AG04450 (cell line): Measurements from ENCODE around the gene GOLT1A. TPM values are rescaled to one million over a fixed set of nuclear protein-coding genes. Genes with fewer than 3 reads are reported as not detected.

ENCODE experiments used
- CTCF ChIA-PET: fragments of 300-600, 350-600 bp; formaldehyde crosslinking; extraction: SDS; loops from one replicate; lab custom pipeline; 2022; ENCODE audit warnings: antibody characterized with exemption, inconsistent platforms; lab: Charles Lee
- POLR2A ChIA-PET: fragments of 350-600 bp; formaldehyde crosslinking; extraction: SDS; loops from one replicate; lab custom pipeline; 2021; ENCODE audit warnings: antibody characterized with exemption, inconsistent platforms; lab: Yijun Ruan, JAX
- DNase-seq: peaks from one replicate; pipeline ENCODE4 v3.0.0-alpha.2; 2011; ENCODE audit warnings: low read depth, low spot score
- H3K27ac ChIP-seq: one replicate; pipeline ENCODE4 v1.5.1; 2012; ENCODE audit warnings: low read depth, low read length, control low read depth
- H3K27me3 ChIP-seq: one replicate; pipeline ENCODE4 v1.6.0; 2012; ENCODE audit warnings: low read length; ENCODE audit not compliant: control insufficient read depth, insufficient read depth
- H3K4me3 ChIP-seq: 2 replicates; pipeline ENCODE4 v1.5.1; 2011; ENCODE audit warnings: mild to moderate bottlenecking, low read depth, low read length, control low read depth
- H3K9me3 ChIP-seq: 2 replicates; pipeline ENCODE4 v1.5.1; 2012; ENCODE audit warnings: low read length; ENCODE audit not compliant: control insufficient read depth, insufficient read depth
- CTCF ChIP-seq: IDR thresholded peaks from 2 replicates; pipeline ENCODE4 v1.5.1; 2011; ENCODE audit warnings: low read depth, low read length, control low read depth, inconsistent platforms
- polyA plus RNA-seq: library from polyadenylated mRNA; depleted of rRNA; stranded (reverse); fragments of >200 nt; gene quantifications from 2 replicates; pipeline ENCODE4 v1.2.3, GENCODE V29; 2011

Gene GOLT1A
- polyA plus RNA-seq, 1 experiment, result not detected

DNA sequence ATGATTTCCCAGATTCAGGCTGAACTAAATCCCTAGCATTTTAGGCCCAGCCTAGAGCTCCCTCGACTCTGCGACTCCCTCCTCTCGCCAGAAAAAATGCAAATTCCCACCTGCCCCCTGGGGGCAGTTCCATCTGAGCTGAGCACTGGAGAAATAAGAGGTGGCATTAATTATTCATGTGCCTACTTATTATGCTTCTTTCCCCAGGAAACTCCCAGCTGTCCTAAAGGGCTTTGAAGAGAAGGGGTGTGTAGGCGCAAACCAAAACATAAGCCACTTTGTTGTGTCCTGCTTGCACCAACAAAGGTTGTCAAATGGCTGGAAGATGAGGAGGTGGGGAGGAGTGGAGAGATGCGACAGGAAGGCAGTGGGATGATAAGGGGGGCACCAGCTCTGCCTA is 41.4 kb upstream of the GOLT1A start:
- no peak for DNase-seq
- no peak for TF ChIP-seq CTCF
- Histone ChIP-seq H3K9me3 (no peaks in the 10 kb centered on the region), H3K27ac (no peak overlapping the region), H3K27me3 (no peaks in the 10 kb centered on the region), H3K4me3 (no peak overlapping the region)
- ChIA-PET POLR2A (no interaction called here), CTCF (interaction anchor here (0.8 to 7.1 kb wide), 9 partner anchors 41 to 394 kb away, joined by 3 to 187 read pairs (median 6); partner anchors contain the start of genes GOLT1A and PLEKHA6)

DNA sequence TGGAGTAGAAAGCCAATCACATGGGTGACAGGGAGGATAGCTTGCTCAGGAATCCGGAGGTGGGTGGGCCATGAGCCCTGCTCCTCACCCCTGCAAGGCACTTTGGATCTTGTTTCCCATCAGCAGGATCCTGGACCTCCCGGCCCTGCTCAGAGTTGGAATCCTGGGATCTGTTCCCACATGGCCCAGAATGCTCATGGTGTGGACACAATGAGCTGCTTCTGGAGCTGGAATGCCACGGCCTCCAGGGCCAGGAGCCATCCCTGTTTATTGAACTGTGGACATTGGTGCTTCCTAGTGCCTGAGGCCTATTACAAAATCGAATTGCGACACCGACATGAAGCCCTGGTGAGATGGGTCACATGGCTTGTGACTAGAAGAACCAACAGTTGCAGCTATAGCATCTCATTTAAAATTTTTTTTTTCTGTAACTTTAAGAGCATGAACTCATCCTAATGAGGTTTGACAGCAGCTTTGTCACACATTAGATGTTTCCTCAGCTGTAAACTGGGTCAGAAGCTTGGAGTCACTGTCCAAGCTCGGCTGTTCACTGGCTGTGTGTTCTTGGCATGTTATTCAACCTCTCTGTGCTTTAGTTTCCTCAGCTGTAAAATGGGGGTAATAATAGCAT is 40.4 kb upstream of the GOLT1A start:
- POLR2A ChIA-PET, result interaction anchor here (0.6 to 1.1 kb wide), 2 partner anchors 43 to 396 kb away, joined by 3 to 6 read pairs; no protein-coding TSS in a partner anchor
- H3K4me3 ChIP-seq, result no peak overlapping the region
- no peaks in the 10 kb centered on the region for H3K9me3 ChIP-seq
- TF ChIP-seq CTCF, result no peak
- peak; percentile 24 for DNase-seq
- no peaks in the 10 kb centered on the region for H3K27me3 ChIP-seq
- no peak overlapping the region for H3K27ac ChIP-seq
- CTCF ChIA-PET, result interaction anchor here (0.7 to 7.1 kb wide), 12 partner anchors 33 to 393 kb away, joined by 3 to 187 read pairs (median 4); partner anchors contain the start of genes GOLT1A and PLEKHA6

- CTCF ChIA-PET, result no interaction called here
- Histone ChIP-seq H3K27ac (no peak overlapping the region), H3K27me3 (no peaks in the 10 kb centered on the region), H3K4me3 (no peak overlapping the region), H3K9me3 (no peaks in the 10 kb centered on the region)
- POLR2A ChIA-PET, result no interaction called here
- DNase-seq, result no peak
- no peak for TF ChIP-seq CTCF
Measured at GRCh38 chr1:204251926-204252689, 38.3 kb upstream of the GOLT1A start.

DNA sequence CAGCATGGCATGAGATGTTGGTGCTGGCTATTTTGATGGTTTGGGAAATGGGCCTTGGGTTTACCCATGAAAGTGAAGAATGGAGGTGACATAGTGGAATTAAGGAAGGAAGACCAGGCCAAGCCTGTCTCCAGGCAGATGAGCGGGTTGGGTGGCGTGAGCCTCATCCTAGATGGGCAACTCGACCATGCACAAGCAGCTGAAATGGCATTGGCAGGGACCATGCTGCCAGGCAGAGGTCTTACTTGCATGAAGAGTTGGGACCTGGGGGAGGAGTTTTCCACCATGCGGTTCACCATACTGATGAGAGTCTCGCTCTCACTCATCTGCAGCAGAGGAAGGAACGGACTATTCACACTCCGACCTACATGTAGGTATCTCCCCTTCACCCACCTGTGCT is 37.5 kb upstream of the GOLT1A start:
- CTCF ChIA-PET, result no interaction called here
- no peak for TF ChIP-seq CTCF

More for the DNA sequence above, 37.5 kb upstream of the GOLT1A start:
- no peak for DNase-seq
- Histone ChIP-seq H3K4me3 (no peak overlapping the region), H3K9me3 (no peaks in the 10 kb centered on the region), H3K27me3 (no peaks in the 10 kb centered on the region), H3K27ac (no peak overlapping the region)
- POLR2A ChIA-PET, result no interaction called here
